Skeletal muscle satellite cell (primary cell): ENCODE measurements around the gene SLC25A39.
"Not testable (repeated sequence)": the region's sequence is repeated elsewhere in the genome, so short reads cannot be mapped to it uniquely, and the experiment has no call there.

Source experiments
- H3K27me3 ChIP-seq: 2 replicates; pipeline ENCODE4 v1.7.0; 2013; ENCODE audit warnings: low read length; ENCODE audit not compliant: control insufficient read depth, insufficient read depth
- H3K36me3 ChIP-seq: 2 replicates; pipeline ENCODE4 v1.7.0; 2013; ENCODE audit warnings: mild to moderate bottlenecking, control low read depth, low read length; ENCODE audit not compliant: insufficient read depth
- H3K4me1 ChIP-seq: 2 replicates; pipeline ENCODE4 v1.7.0; 2013; ENCODE audit warnings: low read length; ENCODE audit not compliant: control insufficient read depth, insufficient read depth
- H3K4me2 ChIP-seq: 2 replicates; pipeline ENCODE4 v1.7.0; 2013; ENCODE audit warnings: mild to moderate bottlenecking, low read length
- H3K4me3 ChIP-seq: 2 replicates; pipeline ENCODE4 v1.7.0; 2013; ENCODE audit warnings: low read length
- H3K9ac ChIP-seq: 2 replicates; pipeline ENCODE4 v1.7.0; 2013; ENCODE audit warnings: mild to moderate bottlenecking, low read depth, low read length, moderate library complexity
- H3K9me3 ChIP-seq: replicated peaks from 2 replicates; pipeline ENCODE4 v1.7.0; 2013; ENCODE audit warnings: mild to moderate bottlenecking, control low read depth, low read length

Gene SLC25A39

GRCh38 chr17:44352828-44353671, 28.4 kb upstream of the SLC25A39 start:
- Histone ChIP-seq H3K9me3 (no peaks in the 10 kb centered on the region), H3K4me2 (no peak overlapping the region), H3K4me1 (peaks cover under 1% of the 10 kb centered on the region), H3K27me3 (no peaks in the 10 kb centered on the region), H3K9ac (no peak overlapping the region), H3K4me3 (no peak overlapping the region), H3K36me3 (peaks cover 20% of the 10 kb centered on the region)

- Histone ChIP-seq H3K4me3 (no peak overlapping the region), H3K4me2 (no peak overlapping the region), H3K9ac (no peak overlapping the region), H3K4me1 (peaks cover 4% of the 10 kb centered on the region), H3K36me3 (peaks cover 20% of the 10 kb centered on the region), H3K27me3 (no peaks in the 10 kb centered on the region), H3K9me3 (no peaks in the 10 kb centered on the region)
These were observed 27.6 kb upstream of the SLC25A39 start for GRCh38 chr17:44351961-44352827.

- no peaks in the 10 kb centered on the region for H3K9me3 ChIP-seq
- H3K27me3 ChIP-seq = no peaks in the 10 kb centered on the region
- H3K9ac ChIP-seq = no peak overlapping the region
- no peak overlapping the region for H3K4me2 ChIP-seq
- peaks cover 20% of the 10 kb centered on the region for H3K36me3 ChIP-seq
- H3K4me1 ChIP-seq = peaks cover 4% of the 10 kb centered on the region
- H3K4me3 ChIP-seq = no peak overlapping the region
These were observed 26.8 kb upstream of the SLC25A39 start for GRCh38 chr17:44351464-44351863.

GRCh38 chr17:44350733-44351226, 26.2 kb upstream of the SLC25A39 start:
- H3K4me2 ChIP-seq = no peak overlapping the region
- H3K9ac ChIP-seq = no peak overlapping the region
- no peaks in the 10 kb centered on the region for H3K27me3 ChIP-seq
- H3K4me3 ChIP-seq = no peak overlapping the region
- peaks cover 9% of the 10 kb centered on the region for H3K4me1 ChIP-seq
- peaks cover 20% of the 10 kb centered on the region for H3K36me3 ChIP-seq
- no peaks in the 10 kb centered on the region for H3K9me3 ChIP-seq

- Histone ChIP-seq H3K36me3 (peaks cover 20% of the 10 kb centered on the region), H3K4me3 (no peak overlapping the region), H3K4me1 (peaks cover 9% of the 10 kb centered on the region), H3K27me3 (no peaks in the 10 kb centered on the region), H3K9me3 (no peaks in the 10 kb centered on the region), H3K9ac (no peak overlapping the region), H3K4me2 (no peak overlapping the region)
These were observed 25.0 kb upstream of the SLC25A39 start for GRCh38 chr17:44349553-44350070.

GRCh38 chr17:44348988-44349364, 24.4 kb upstream of the SLC25A39 start:
- H3K36me3 ChIP-seq = peaks cover 20% of the 10 kb centered on the region
- no peaks in the 10 kb centered on the region for H3K9me3 ChIP-seq
- H3K4me1 ChIP-seq = peaks cover 12% of the 10 kb centered on the region
- no peak overlapping the region for H3K4me2 ChIP-seq
- H3K27me3 ChIP-seq = no peaks in the 10 kb centered on the region
- H3K4me3 ChIP-seq = no peak overlapping the region
- H3K9ac ChIP-seq = no peak overlapping the region

- H3K4me3 ChIP-seq = no peak overlapping the region
- H3K9ac ChIP-seq = no peak overlapping the region
- peaks cover 12% of the 10 kb centered on the region for H3K4me1 ChIP-seq
- no peak overlapping the region for H3K4me2 ChIP-seq
- no peaks in the 10 kb centered on the region for H3K9me3 ChIP-seq
- H3K36me3 ChIP-seq = peaks cover 20% of the 10 kb centered on the region
- no peaks in the 10 kb centered on the region for H3K27me3 ChIP-seq
These were observed 23.8 kb upstream of the SLC25A39 start for GRCh38 chr17:44348234-44348987.

GRCh38 chr17:44347206-44348055, 22.8 kb upstream of the SLC25A39 start:
- H3K9me3 ChIP-seq, H3K27me3 ChIP-seq, H3K4me3 ChIP-seq, H3K4me2 ChIP-seq, H3K9ac ChIP-seq: not testable (repeated sequence)
- H3K36me3 ChIP-seq = peaks cover 14% of the 10 kb centered on the region
- H3K4me1 ChIP-seq = peaks cover 12% of the 10 kb centered on the region

GRCh38 chr17:44346064-44346844, 21.6 kb upstream of the SLC25A39 start:
- peak overlapping the region; percentile 94 for H3K4me2 ChIP-seq
- peak overlapping the region; percentile 92 for H3K4me3 ChIP-seq
- peaks cover 12% of the 10 kb centered on the region for H3K4me1 ChIP-seq
- no peaks in the 10 kb centered on the region for H3K9me3 ChIP-seq
- peak overlapping the region; percentile 90 for H3K9ac ChIP-seq
- peaks cover 5% of the 10 kb centered on the region for H3K36me3 ChIP-seq
- H3K27me3 ChIP-seq = no peaks in the 10 kb centered on the region
